HG02870 (cell line): ENCODE measurements around the gene CTCF.
"Not testable (repeated sequence)": the region's sequence is repeated elsewhere in the genome, so short reads cannot be mapped to it uniquely, and the experiment has no call there.

ENCODE experiments used
- ATAC-seq: cut with Tn5 transposase; IDR thresholded peaks from one replicate; pipeline ENCODE4 v1.9.1; 2021; ENCODE audit warnings: mild to moderate bottlenecking, moderate library complexity; ENCODE audit not compliant: unreplicated experiment

The CTCF gene, protein sequence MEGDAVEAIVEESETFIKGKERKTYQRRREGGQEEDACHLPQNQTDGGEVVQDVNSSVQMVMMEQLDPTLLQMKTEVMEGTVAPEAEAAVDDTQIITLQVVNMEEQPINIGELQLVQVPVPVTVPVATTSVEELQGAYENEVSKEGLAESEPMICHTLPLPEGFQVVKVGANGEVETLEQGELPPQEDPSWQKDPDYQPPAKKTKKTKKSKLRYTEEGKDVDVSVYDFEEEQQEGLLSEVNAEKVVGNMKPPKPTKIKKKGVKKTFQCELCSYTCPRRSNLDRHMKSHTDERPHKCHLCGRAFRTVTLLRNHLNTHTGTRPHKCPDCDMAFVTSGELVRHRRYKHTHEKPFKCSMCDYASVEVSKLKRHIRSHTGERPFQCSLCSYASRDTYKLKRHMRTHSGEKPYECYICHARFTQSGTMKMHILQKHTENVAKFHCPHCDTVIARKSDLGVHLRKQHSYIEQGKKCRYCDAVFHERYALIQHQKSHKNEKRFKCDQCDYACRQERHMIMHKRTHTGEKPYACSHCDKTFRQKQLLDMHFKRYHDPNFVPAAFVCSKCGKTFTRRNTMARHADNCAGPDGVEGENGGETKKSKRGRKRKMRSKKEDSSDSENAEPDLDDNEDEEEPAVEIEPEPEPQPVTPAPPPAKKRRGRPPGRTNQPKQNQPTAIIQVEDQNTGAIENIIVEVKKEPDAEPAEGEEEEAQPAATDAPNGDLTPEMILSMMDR

DNA sequence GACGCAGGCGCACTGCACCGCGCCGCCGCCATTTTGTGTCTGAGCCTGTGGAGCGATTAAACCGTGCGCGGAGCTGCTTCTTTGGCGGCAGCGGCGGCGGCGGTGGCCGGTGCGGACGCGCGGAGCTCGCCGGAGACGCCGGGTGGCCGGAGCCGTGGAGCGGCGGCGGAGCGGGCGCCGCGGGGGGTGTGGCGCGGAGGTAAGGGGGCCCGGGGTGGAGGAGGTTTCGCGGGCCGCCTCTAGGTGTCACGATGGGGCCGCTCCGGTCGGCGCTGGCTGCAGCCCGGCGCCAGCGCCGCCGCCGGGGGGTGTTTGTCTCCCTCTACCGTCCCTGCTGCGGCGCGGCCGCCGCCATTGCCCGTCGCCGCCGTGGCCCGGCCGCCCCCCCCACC is at the start of gene CTCF:
Gene CTCF (plus strand): TSS at position 1 of the 392 bp plus-strand sequence. CDS start 48,307 bp downstream, outside the sequence.
- peak; percentile 32 for ATAC-seq

DNA sequence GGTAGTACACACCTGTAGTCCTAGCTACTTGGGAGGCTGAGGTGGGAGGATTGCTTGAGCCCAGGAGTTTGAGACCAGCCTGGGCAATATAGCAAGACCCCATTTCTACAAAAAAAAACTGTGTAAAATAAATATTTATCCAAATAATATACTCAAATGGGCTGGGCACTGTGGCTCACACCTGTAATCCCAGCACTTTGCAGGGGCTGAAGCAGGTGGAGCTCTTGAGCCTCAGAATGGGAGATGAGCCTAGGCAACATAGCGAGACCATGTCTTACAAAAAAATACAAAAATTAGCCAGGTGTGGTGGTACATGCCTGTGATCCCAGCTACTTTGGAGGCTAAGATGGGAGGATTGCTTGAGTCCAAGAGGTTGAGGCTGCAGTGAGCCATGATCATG is 48.4 kb upstream of the CTCF start:
- ATAC-seq, result not testable (repeated sequence)

DNA sequence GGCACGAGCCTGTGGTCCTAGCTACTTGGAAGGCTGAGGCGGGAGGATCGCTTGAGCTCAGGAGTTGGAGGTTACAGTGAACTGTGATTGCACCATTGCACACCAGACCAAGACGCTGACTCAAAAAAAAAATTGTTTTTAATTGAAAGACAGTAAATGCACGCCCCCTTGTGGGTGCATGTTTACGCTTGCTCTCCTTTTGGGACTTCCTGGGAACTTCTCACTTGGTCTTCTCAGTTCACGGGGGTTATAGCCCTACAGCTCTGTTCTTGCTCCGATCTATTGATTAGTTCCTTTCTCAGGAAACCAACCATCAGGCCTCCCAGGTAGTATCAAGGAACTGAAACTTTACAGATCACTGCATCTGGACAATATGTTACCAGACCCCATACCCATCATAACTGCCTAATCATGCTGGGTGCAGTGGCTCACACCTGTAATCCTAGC is 47.9 kb upstream of the CTCF start:
- no peak for ATAC-seq

DNA sequence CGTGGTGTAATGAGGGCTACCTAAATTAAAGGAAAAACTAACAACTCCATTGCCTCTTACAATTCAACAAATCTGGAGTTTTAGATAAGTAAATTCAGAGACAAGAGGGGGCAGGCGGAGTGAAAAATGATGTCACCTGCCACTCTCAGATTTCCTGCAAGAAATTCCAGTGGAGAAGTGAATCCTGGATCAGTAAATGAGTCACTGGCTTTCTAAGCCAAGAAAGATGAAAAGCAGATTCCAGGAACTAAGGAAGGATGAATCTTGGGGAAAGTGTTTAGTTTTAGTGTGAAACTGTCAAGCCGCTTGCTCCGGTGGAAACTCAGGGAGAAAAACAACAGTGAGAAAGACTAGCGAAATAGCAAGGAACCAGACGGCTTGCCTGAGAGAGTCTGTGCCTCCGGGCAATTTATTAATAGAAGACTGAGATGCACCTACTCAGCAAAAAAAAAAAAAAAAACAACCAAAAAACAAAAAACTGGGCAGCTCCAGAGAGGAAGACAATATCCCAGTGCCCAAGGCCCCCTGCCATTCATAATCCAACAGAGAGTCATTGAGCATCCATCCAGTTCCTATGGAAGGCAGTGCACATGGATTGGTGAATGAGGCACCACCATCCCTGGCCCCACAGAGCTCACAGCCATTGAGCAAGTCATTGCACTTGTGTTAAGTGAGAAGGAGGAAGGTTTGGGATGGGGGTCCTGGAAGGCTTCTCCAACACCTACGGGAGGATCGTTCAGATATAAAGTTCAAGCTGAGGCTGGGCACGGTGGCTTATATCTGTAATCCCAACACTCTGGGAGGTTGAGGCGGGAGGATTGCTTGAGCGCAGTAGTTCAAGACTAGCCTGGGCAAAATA is 45.8 kb upstream of the CTCF start:
- no peak for ATAC-seq

DNA sequence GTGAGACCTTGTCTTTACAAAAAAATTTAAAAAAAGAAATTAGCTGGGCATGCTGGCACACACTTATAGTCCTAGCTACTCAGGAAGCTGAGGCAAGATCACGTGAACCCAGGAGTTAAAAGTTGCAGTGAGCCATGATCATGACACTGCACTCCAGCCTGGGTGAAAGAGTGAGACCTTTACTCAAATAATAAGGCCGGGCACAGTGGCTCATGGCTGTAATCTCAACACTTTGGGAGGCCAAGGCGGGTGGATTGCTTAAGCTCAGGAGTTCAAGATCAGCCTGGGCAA is 45.2 kb upstream of the CTCF start:
- ATAC-seq, result no peak

DNA sequence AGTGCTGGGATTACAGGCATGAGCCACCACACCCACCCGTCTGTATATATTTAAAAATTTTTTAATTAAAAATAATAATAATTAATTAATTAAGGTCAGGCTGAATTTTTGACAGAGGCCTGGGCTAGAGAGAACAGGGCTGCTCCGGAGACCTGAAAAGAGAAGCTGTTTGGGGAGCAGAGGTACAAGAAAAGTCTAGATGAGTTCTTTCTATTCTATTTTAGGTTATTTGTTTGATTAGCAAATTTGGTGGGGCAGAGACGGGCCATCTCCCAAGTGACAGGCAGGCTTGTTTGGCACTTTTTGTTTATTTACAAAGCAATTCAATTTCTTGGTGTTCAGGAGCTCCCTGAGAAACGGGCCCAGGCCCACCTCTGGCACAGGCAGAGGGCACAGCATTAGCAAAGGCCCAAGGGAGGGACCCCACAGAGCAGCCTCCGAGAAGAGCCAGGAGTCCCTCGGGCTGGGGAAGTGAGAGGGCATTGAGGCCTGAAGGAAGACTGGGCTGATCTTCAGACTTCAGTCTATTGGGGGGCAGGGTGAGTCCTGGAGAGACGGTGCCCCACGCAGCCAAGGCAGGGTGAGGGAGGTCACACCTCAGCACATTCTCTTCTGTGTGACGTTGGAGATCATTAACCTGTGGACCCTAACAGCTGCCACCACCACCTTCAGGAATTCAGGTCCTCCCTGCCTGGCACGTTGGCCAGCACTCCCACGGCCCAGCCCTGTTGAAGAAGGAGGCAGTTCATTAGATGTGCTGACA is 44.5 kb upstream of the CTCF start:
- peak; percentile 26 for ATAC-seq

DNA sequence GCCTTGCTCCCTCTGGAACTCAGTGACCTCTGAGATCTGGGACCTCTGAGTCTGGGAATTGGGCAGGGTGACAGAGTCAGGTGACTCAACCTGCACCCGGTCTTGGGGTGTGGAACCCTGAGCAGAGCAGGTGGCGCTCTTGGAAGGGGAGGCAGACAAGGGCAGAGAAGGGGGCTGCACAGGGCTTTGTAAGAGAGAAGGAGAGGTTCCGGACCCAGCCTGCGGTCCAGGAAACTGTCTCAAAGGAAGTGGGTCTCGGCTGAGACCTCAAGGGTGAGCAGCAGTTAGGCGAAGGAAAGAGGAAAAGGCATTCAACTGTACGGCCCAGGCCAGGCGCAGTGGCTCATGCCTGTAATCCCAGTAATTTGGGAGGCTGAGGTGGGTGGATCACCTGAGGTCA is 43.6 kb upstream of the CTCF start:
- ATAC-seq, result no peak

DNA sequence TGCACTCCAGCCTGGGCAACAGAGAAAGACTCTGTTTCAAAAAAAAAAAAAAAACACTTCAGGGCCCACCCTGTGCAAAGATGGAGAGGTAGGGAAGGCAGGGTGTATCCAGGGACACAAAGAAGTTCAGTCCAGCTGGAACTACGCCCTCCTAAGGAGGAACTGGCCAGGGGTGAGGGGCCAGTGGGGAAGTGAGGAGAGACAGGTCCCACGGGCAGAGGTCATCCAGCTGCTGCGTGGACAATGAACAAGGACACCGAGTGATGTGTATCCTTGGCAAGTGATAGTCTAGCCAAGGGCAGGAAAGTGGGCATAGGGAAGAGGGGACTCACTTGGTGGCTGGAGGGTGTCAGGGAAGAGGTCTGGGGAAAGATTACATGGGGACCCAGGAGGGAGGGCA is 43.1 kb upstream of the CTCF start:
- no peak for ATAC-seq

DNA sequence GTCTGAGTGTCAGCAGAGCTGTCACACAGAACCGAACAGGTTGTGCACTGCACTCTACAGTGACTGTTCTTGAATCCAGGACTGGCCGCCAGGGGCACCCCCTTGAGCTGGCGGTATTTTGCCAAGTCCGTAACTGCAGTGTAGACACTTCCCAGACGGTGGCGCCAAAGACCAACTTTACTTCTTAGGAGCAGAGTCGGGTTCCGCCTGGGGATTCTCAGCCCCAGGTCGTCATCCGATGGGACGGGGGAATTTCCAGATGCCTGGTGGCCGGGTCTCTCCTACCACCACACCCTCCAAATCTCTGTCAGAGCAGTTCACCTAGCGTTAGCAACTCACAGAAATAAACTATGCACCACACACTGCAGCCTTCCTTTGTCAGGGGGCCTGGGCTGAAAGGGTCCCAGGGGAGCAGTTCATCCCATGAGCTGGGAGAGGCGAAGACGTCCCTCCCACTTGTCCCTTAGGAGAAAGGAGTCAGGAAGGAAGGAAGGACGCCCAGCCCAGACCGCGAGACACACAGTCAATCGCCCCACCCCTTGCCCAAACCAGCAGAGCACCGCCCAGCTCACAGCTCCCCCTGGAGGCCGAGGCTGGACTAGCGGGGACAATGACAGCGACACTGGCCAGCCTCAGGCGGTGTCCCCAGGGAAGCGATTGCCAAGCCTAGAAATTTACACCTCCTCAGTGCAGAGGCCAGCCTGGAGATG is 41.1 kb upstream of the CTCF start:
- peak; percentile 60 for ATAC-seq

DNA sequence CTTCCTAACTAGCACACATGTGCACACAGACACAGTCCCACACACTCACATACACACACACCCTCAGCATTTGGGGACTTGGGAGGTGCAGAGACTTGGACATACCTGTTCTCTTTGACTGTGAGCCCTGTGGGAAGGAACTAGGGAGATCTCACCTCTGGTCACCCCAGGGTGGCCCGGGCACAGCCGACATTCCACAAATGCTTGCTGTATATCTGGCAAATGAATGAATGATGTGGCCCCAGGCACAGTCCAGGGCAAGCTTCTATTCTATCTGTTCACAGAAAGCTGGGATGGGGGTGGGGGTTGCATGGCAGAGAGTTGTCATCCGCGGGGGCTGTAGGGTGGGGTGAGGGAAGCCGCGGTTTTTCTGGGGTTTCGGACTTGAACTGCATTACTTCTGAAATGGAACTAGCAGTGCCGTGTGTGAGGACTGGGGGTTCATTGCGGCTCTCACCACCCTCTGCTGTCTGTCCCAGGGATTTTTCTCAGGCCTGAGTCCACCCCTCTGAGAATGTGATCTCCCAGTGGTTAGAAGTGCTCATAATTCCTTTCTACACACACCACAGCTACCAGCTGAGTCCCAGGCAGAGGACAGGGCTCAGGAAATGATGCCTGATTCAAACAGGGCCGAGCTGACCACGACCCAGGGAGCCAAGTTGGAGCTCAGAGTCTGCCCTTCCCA is 37.0 kb upstream of the CTCF start:
- no peak for ATAC-seq

DNA sequence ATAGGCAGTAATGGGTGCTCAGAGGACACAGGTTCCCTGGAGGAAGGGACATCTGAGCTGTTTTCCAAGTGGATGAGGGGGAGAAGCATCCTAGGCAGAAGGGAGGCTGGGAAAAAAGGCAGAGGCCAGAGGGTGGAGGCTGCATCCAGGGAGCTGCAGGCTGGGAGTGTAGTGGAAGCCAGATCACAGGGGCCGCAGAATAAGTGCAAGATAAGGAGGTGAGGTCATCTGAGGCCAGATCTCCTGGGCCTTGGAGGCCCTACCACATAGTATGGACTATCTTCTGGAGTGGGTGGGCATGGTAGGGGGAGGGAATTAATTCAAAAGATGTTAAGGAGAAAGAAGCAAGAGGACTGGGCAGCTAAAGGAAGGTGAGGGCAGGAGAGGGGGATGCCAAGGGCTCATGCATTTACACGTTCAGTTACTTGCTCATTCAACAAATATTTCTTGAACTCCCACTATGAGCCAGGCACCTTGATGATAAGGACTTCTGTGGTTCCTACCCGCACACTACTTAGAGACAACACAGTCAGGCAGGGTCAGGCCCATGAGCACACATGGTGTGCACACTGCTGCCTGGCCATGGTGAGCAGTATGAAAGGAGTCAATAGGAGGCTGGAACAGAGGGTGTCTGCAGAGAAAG is 36.1 kb upstream of the CTCF start:
- ATAC-seq, result no peak

DNA sequence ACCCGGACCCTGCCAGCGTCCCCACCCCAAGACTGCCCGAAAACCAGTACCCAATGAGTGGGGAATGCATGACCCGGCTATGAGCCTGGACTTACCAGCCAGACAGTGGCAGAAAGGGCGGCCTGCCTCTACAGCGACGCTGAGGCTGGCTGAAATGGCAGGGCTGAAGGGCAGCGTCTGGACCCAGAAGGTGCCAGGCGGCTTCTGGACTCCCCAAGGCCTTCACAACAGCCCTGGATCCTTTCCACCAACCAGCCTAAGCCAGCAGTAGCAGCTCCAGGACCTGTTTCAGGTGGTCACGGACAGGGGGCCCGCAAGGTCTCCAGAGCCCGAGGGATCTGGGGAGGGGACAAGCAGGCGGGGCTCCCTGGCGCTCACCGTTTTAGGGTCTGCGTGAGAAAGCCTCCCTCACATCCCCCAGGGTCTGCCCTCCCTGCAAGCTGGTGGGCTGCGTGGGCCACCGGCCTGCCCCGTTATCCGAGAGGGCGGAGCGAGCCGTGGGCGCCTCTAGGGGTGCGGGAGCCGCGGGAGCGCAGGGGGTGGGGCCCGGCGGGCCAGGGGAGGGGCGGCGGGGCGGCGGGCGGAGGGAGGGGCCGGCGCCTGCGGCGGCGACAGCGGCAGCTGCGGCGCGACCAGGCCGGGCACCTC is 34.0 kb upstream of the CTCF start, which contains the start of gene RIPOR1:
Gene RIPOR1 (plus strand): TSS at position 608 of the 648 bp plus-strand sequence. CDS start 9,618 bp downstream, outside the sequence.
- no peak for ATAC-seq

DNA sequence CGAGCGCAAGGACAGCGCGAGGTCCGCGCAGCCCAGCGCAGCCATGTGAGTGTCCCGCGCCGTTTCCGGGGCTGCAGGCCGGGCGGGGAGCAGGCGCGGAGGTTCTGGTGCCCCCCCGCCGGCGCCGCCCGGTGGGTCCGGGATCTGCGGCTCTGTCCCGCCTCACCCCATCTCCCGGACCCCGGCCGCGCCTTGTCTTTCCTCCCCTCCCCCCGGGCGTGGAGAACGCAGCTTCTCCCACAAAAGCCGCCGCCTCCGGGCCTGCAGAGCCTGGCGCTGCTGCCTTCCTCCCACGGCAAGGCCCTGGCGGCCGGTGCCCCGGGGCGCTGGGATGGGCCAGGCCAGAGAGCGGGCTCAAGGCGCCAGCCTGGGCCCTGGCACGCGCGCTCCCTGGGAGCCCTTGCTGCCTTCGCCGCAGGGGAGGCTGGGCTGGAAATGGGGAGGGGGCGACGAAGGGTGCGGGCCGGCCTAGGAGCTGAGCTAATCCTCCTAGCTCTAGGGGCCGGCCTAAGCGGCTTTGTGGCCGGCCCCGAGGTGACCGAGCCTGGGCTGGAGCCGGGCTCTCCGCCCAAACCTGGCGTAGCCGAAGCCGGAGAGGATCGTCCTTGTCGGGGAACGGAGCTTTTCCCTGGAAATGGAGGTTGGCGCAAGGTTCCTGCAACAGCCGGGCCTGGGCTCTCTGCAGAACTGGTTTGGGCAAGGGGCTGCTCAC is 33.3 kb upstream of the CTCF start:
- ATAC-seq, result no peak

DNA sequence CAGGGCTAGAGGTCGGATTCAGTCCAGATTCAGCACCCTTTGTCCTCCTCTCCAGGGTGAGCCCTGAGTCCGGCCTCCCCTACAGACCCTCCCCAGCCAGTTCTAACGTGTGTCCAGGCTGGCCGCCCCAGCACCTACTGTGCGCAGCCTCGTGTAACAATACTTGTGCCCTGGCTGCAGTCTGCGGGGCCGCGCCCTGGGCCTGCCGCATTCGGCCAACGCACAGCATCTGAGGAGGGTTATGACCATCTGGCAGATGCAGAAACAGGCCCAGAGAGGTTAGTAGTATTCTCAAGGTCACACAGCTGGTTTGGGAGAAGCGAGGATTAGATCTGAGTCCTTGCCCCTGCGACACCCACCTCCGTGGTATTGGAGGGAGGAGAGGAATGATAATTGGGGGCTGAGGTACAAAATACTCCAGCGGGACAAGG is 32.7 kb upstream of the CTCF start:
- ATAC-seq, result no peak

DNA sequence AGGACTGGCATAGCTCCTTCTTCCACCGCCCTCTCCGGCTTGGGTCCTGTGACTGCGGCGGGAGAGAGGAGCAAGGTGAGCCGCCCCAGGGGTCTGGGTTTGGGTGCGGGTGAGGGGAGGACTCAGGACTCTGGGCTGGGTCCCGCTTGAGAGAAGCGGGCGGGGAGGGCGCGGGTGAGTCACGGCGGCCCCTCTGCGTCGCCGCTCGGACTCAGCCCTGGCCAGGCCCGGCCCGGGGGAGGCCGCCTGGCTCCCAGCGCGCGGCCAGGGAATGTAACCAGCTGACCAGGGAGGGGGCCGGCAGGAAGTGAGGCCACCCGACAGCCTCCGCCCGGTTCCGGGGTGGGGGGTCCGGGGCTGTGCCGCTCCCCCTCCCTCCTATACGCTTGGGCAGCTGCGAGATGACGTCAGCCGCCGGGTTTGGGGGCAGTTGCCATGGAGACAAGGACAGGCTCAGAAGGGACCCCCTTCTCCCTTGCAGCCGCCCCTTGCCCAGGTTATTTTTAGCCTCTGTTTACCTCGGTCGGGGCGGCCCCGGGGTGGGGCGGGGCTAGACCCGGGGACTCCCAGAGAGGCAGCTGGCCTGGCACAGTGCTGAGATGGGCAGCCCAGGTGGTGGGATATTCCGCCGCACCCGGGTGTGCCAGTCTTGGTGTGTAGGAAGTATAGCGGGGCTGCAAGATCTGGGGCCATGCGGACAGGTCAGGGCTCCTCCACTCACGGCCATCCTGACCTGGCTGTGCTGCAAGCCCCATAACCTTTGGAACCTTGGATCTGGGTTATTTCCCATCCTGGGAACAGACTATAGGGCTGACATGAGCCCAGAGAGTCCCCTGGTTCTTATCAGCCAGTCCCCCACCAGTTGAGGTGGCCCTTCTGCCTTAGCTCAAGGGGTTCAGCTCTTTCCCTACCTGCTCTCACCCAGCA is 32.0 kb upstream of the CTCF start:
- no peak for ATAC-seq

DNA sequence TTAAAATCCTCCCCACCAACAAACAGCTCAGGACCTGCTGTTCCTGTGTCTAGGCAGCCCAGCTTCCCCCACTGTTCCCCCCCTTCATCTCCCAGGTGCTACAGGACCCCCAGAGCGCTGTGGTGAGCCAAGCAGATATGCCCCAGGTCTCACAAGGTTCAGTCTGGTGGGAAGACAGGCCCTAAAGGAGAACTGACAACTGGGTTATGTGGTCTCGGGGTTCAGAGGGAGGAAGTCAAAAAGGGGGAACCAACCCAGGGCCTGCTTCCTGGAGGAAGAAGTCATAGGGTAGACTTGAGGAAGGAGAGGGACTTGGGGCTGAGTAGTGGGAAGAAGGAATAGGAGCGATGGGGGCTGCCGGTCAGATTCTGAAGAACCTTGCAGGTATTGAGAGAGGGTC is 31.1 kb upstream of the CTCF start:
- ATAC-seq, result no peak
